Measurements from ENCODE around the gene RGS19.

- TF ChIP-seq EZH2 (IDR thresholded peaks at IDR 0.05; ENCODE audit: low read length, unreplicated experiment) (no peak), CTCF (conservative IDR thresholded peaks at IDR 0.05; ENCODE audit: low read depth, low read length) (no peak), EZH2phosphoT487 (IDR thresholded peaks at IDR 0.05; ENCODE audit: borderline replicate concordance, low read length) (no peak)
These were observed 12.0 kb upstream of the RGS19 start for GRCh38 chr20:64091340-64091739.

Measured in PC-3 (cell line).